Activated CD8-positive, alpha-beta T cell treated with anti-CD3 and anti-CD28 coated beads for 36 hours (primary cell): ENCODE data around the gene RPLP2. TPM values are rescaled to one million over a fixed set of nuclear protein-coding genes. Genes with fewer than 3 reads are reported as not detected.

Experiments used
- ATAC-seq: fragments of 200-7000 bp; cut with Tn5 transposase; one replicate; pipeline ENCODE4 v1.10.0; 2021; ENCODE audit warnings: mild to moderate bottlenecking, moderate library complexity
- CTCF ChIA-PET: fragments of 350-600 bp; sonication (Branson Sonifier 250); formaldehyde crosslinking; loops from one replicate; lab custom pipeline; 2021; ENCODE audit warnings: antibody characterized with exemption; lab: Charles Lee
- POLR2A ChIA-PET: fragments of 350-600 bp; sonication (Branson Sonifier 250); formaldehyde crosslinking; loops from one replicate; lab custom pipeline; 2021; ENCODE audit warnings: antibody characterized with exemption; lab: Charles Lee
- DNase-seq: peaks from one replicate; pipeline ENCODE4 v3.0.0-alpha.2; 2020
- H3K27ac Mint-ChIP-seq: one replicate; pipeline ENCODE4 v1.8.0; 2021; ENCODE audit warnings: mild to moderate bottlenecking, mixed read lengths
- H3K27me3 Mint-ChIP-seq: one replicate; pipeline ENCODE4 v1.8.0; 2021; ENCODE audit warnings: mixed read lengths
- H3K36me3 Mint-ChIP-seq: one replicate; pipeline ENCODE4 v1.8.0; 2021; ENCODE audit warnings: low read depth, mixed read lengths
- H3K4me1 Mint-ChIP-seq: one replicate; pipeline ENCODE4 v1.8.0; 2021; ENCODE audit warnings: low read depth, mixed read lengths
- H3K4me3 Mint-ChIP-seq: one replicate; pipeline ENCODE4 v1.8.0; 2021; ENCODE audit warnings: mild to moderate bottlenecking, moderate library complexity, mixed read lengths
- H3K9me3 Mint-ChIP-seq: one replicate; pipeline ENCODE4 v1.8.0; 2021; ENCODE audit warnings: mixed read lengths
- CTCF ChIP-seq: fragments of 200-600 bp; IDR thresholded peaks from one replicate; pipeline ENCODE4 v1.8.0; 2022; ENCODE audit warnings: antibody characterized with exemption, mild to moderate bottlenecking
- intact Hi-C: fragments of 100-400 bp; cut with micrococcal nuclease; formaldehyde crosslinking; loops from one replicate; pipeline ENCODE4 v1.10.0; 2022
- total RNA-seq, 2 experiments: library from RNA; stranded (reverse); gene quantifications; one replicate each; pipeline ENCODE4 v1.2.3, GENCODE V29; 2021

The RPLP2 gene
- total RNA-seq, 2 experiments from 2014 or later, result 3,638 to 3,686 TPM

GRCh38 chr11:776561-777287 lies 33.0 kb upstream of the RPLP2 start:
- no peak for TF ChIP-seq CTCF
- Mint-ChIP-seq H3K27ac (peak overlapping the region; percentile 73), H3K27me3 (no peaks in the 10 kb centered on the region), H3K9me3 (no peaks in the 10 kb centered on the region), H3K4me1 (peaks cover 25% of the 10 kb centered on the region), H3K4me3 (peak overlapping the region; percentile 89), H3K36me3 (peaks cover 19% of the 10 kb centered on the region)
- ChIA-PET CTCF (interaction anchor here (2.0 kb wide), 1 partner anchor 51 kb away, joined by 5 read pairs; no protein-coding TSS in a partner anchor), POLR2A (interaction anchor here (0.6 to 3.8 kb wide), 11 partner anchors 10 to 50 kb away, joined by 3 to 21 read pairs (median 5); partner anchors contain the start of genes PIDD1, RPLP2 and TALDO1)
- DNase-seq (peak; percentile 37), ATAC-seq (peak; percentile 32)
- intact Hi-C loops, result no loop called here

- no peaks in the 10 kb centered on the region for H3K9me3 Mint-ChIP-seq
- ChIA-PET CTCF (interaction anchor here (1.0 to 2.0 kb wide), 2 partner anchors 51 to 274 kb away, joined by 3 to 5 read pairs; no protein-coding TSS in a partner anchor), POLR2A (interaction anchor here (0.6 to 3.8 kb wide), 13 partner anchors 10 to 51 kb away, joined by 3 to 21 read pairs (median 4); partner anchors contain the start of genes PIDD1, RPLP2 and TALDO1)
- DNase-seq (peak; percentile 94), ATAC-seq (peak; percentile 90)
- peak within 1 kb of the TSS; percentile 75 for H3K27ac Mint-ChIP-seq
- no peaks in the 10 kb centered on the region for H3K27me3 Mint-ChIP-seq
- peaks cover 25% of the 10 kb centered on the region for H3K4me1 Mint-ChIP-seq
- TF ChIP-seq CTCF, result no peak
- H3K4me3 Mint-ChIP-seq, result peak within 1 kb of the TSS; percentile 89
- peaks cover 19% of the 10 kb centered on the region for H3K36me3 Mint-ChIP-seq
- intact Hi-C loops, result no loop called here
Observed at GRCh38 chr11:777288-778255, 32.2 kb upstream of the RPLP2 start, which contains the start of gene GATD1. Gene GATD1 (minus strand): TSS chr11:777487. CDS start chr11:777462, 25 bp downstream.

GRCh38 chr11:778976-779954 lies 30.5 kb upstream of the RPLP2 start:
- peaks cover 14% of the 10 kb centered on the region for H3K36me3 Mint-ChIP-seq
- TF ChIP-seq CTCF, result no peak
- H3K9me3 Mint-ChIP-seq, result no peaks in the 10 kb centered on the region
- ChIA-PET POLR2A (interaction anchor here (1.2 to 3.8 kb wide), 3 partner anchors 8 to 17 kb away, joined by 3 to 21 read pairs (median 10); partner anchors contain the start of gene CEND1), CTCF (no interaction called here)
- H3K27ac Mint-ChIP-seq, result no peak overlapping the region
- H3K27me3 Mint-ChIP-seq, result no peaks in the 10 kb centered on the region
- ATAC-seq (no peak), DNase-seq (no peak)
- H3K4me1 Mint-ChIP-seq, result peaks cover 30% of the 10 kb centered on the region
- H3K4me3 Mint-ChIP-seq, result peak overlapping the region; percentile 40
- intact Hi-C loops, result no loop called here

- ChIA-PET POLR2A (interaction anchor here (1.2 to 2.0 kb wide), 2 partner anchors 10 to 16 kb away, joined by 3 to 10 read pairs; partner anchors contain the start of gene CEND1), CTCF (no interaction called here)
- Mint-ChIP-seq H3K9me3 (no peaks in the 10 kb centered on the region), H3K27me3 (no peaks in the 10 kb centered on the region), H3K36me3 (peaks cover 12% of the 10 kb centered on the region), H3K4me1 (peaks cover 26% of the 10 kb centered on the region), H3K4me3 (no peak overlapping the region), H3K27ac (no peak overlapping the region)
- DNase-seq (no peak), ATAC-seq (no peak)
- no peak for TF ChIP-seq CTCF
- intact Hi-C loops, result no loop called here
Observed at GRCh38 chr11:779955-780532, 29.7 kb upstream of the RPLP2 start.
